Activated CD8-positive, alpha-beta memory T cell treated with anti-CD3 and anti-CD28 coated beads, Interleukin-2, amount 50 U/mL, for 1 hour (primary cell): ENCODE data around the gene GEMIN8.

Experiments used
- DNase-seq: peaks from one replicate; pipeline ENCODE4 v3.0.0-alpha.2; 2020; ENCODE audit errors: extremely low read depth

The GEMIN8 gene

GRCh38 chrX:14029425-14030173 lies at the start of gene GEMIN8:
TSS of gene GEMIN8 (minus strand) at chrX:14029892. CDS start at chrX:14021478, 8,414 bp downstream.
- DNase-seq = peak; percentile 50

DNA sequence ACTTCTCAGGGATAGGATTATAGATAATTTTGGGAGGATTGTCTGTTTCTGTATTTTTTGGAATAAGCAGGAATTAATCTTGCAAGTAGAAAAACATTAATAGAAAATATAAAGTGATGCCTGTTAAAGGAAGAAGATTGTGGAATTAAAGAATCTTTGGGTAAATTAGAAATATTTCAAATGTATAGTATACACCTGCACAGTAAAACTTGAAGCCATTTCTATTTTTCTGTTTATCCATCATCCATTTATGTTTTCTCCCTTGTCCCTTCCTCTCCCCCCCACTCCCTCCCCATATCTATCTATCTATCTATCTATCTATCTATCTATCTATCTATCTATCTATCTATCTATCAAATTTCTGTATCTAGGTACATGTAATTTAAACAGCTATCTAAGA lies 46.9 kb upstream of the GEMIN8 start:
- no peak for DNase-seq

DNA sequence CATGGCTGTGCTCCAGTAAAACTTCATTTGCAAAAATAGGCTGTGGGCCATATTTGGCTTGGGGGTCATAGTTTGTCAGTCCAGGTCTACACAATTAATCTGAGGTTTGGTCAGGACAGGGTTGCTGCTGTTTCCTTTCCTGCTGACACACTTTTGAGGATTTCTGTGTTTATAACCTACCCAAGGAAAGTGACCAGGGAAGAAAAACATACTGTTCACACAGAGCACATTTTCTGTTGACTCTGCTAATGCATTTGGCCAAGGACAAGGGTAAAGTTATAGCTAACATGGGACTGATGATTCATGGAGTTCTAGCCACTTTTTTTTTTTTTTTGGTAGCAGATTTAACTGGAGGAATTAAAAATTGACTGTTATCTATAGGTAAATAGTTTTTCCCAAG lies 43.9 kb upstream of the GEMIN8 start:
- no peak for DNase-seq

DNA sequence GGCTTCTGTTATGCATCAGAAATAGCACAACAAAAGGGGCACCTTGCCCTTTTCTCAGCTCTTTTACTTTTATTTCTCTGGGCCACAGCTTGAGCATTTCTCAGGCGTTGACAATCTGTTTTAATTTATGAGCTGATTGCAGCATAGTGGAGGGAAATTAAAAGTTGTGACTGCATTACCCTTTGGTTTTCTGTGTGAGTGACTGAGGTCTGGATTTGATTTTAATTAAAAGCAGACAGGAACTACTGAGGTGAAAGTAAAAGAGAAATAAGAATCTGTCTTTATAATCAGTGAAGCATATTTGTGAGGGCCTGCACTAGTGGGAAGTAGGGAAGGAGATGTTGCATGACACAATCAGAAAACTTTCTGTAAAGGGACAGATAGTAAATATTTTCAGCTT lies 43.4 kb upstream of the GEMIN8 start:
- no peak for DNase-seq

DNA sequence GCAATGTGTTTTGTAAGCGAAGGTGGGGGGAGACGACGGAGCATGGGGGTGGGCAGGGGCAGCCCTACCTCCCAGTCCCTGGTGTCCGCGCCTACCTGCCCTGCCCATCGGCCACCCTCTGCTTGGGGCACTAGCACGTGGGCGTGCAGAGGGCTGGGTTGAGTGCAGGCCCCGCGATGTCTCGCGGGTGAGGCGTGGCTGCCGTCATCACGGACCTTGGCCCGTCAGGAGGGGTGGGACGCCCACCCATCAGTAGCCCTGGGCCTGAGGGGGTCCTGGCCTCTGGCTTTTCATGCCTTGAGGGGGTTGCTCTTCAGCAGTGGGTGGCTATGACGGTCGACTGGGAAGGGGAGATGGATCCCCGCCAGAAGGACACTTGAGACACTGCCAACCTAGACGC lies 36.1 kb upstream of the GEMIN8 start:
- DNase-seq = no peak

- no peak for DNase-seq
Measured at GRCh38 chrX:14064626-14065432, 35.1 kb upstream of the GEMIN8 start.

DNA sequence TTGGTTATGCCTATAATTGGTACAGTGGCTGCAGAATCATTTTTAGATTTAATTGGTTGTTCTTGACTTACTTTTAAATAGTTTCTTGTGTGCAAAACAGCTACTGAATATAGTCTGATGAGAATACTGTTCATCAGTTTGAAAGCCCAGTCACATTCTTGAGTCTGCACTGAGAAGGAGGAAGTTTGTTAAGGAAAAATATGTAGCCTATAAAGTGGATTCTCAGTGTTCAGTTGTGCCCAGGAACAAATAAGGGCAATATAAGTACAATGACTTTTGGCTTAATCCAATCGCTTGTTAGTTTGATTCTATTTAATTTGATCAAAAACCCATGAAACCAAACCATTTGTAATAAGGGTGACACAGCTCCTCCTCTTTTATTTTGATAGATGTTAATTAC lies 32.8 kb upstream of the GEMIN8 start:
- DNase-seq = no peak

DNA sequence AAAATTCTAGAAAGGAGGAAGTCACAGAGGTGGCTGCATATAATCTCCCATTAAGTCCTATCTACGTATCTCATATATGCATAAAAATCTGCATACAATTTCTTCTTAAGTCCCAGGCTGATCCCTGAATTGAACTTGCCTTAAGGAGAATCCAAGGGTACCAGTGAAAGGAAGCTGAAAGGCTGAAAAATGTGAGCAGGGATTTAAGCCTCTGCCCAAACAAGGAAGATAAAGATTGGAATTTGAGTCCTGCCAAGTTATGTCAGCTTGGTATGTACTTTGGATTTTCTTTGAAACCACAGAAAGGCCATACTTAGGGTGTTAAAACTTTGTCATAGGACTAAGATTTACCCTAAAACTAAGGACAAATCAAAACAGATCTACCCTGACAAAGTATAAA lies 26.5 kb upstream of the GEMIN8 start:
- DNase-seq = no peak

GRCh38 chrX:14051416-14051815 lies 21.7 kb upstream of the GEMIN8 start:
- DNase-seq = no peak

DNA sequence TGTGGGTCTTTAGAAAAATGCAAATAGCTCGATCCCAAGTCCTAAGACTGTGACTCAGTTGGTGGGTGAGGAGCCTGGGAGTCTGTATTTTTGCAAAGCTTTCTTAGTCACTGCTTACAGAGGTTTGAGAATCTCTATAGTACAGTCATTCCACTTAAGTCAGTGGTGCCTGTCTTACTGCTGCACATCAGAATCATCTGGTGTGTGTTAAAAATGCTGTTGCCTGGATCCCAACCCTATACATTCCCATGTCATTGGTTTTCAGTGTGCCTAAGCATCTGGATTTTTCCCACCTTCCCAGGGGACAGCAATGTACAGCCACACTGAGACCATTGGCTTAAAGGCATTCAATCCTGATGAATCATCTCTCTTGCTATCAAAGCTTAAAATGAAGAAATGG lies 21.0 kb upstream of the GEMIN8 start:
- DNase-seq = no peak

DNA sequence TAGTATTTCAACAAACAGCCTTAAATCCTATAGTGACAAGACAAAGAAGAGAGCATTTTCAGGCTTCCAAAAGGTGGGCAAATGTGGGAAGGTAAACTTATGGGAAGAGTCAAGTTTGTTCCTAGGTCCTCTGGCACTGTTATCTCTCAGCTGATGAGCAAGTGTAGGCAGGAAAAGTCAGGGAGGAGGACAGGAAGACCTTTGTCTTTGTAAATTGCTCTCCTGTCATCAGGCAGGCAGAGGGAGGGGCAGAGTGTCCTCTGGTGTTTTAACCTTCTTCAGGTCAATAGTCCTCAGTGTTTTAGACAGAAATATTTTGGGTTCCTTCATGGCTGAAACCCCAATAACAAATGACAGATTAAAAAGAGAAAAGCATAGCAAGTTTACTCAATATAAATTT lies 13.5 kb upstream of the GEMIN8 start:
- DNase-seq = no peak

- peak; percentile 33 for DNase-seq
Measured at GRCh38 chrX:14039344-14039743, 9.7 kb upstream of the GEMIN8 start.

GRCh38 chrX:14038375-14039085 lies 8.8 kb upstream of the GEMIN8 start:
- no peak for DNase-seq

GRCh38 chrX:14032406-14032805 lies 2.7 kb upstream of the GEMIN8 start:
- peak; percentile 21 for DNase-seq

DNA sequence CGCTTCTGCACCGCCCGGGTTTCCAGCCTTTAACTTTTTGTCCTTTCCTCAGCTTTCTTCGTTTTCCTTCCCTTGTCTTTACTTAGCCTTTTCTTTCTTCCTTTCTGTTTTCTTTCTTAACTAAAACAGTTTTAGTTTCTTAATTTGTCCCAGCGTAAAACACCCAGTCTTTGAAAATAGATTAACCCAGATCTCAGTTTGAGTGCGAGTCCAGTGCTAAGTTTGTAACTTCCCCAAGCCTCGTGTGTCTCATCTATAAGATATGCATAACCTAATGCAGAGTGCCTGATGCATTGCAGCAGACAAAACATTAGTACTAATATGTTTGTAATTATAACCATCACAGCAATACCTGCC lies 460 bp upstream of the GEMIN8 start:
- no peak for DNase-seq

- DNase-seq = no peak
Measured at GRCh38 chrX:14029039-14029424, 660 bp downstream of the GEMIN8 start.

GRCh38 chrX:14028473-14028872 lies 1.2 kb downstream of the GEMIN8 start:
- DNase-seq = no peak

GRCh38 chrX:14027511-14028019 lies 2.1 kb downstream of the GEMIN8 start:
- DNase-seq = no peak

DNA sequence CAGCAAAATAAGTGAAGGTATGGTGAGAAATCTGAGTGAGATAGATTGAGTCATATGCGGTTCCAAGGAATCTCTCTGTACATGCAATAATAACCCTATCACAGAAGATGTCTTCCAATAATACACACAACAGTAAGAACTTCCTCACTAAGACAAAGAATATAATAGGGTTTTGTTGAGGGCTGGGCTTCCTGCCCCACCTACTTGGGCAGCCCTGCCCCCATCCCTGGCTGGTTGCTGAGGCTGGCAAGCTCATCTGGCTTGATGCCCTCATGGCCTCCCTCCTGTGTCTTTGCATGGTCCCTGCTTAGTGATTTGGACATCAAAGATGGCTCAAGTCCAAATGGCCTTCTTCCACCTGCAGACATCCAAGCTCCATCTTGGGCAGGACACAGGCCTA lies 2.7 kb downstream of the GEMIN8 start:
- DNase-seq = no peak

- DNase-seq = no peak
Measured at GRCh38 chrX:14026121-14026520, 3.6 kb downstream of the GEMIN8 start.

DNA sequence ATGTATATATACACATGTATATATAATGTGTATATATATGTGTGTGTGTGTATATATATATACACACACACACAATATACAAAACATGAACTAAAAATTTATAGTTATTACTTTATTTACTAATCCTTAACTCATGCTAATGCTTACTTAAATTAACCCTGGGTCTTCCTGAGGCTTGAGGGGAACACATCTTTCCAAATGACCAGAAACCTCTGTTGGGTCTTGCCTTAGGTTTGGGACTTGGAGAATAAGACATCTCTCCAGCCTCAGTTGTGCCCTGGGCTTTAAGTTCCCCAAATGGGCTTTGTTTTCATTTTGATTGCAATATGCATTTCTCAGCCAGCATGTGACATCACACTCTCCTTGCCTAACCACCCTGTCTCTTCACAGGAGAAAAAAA lies 7.7 kb downstream of the GEMIN8 start:
- DNase-seq = no peak

DNA sequence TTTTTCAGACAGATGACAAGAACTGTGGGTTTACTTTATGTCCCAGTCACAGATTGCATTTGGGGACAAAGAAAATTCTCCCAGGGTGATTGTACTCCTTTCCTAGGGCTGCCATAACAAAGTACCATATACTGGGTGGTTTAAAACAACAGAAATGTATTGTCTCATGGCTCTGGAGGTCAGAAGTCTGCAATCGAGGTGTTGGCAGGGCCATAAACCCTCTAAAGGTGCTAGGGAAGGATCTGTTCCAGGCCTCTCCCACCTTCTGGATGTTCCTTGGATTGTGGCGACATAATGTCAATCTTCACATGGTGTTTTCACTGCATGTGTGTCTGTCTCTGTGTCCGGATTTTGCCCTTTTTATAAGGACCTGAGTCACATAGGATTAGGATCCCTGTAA lies 12.3 kb downstream of the GEMIN8 start:
- DNase-seq = no peak

- no peak for DNase-seq
Measured at GRCh38 chrX:14015941-14016340, 13.8 kb downstream of the GEMIN8 start.
